IPS-NIHi7 (cell line): Measurements from ENCODE around the gene HTRA3.
"Not testable (repeated sequence)": the region's sequence is repeated elsewhere in the genome, so short reads cannot be mapped to it uniquely, and the experiment has no call there.

Source experiments
- DNase-seq: peaks from one replicate; pipeline ENCODE4 v3.0.0; 2012; ENCODE audit warnings: mixed read lengths; ENCODE audit errors: extremely low spot score

HTRA3 gene

DNA sequence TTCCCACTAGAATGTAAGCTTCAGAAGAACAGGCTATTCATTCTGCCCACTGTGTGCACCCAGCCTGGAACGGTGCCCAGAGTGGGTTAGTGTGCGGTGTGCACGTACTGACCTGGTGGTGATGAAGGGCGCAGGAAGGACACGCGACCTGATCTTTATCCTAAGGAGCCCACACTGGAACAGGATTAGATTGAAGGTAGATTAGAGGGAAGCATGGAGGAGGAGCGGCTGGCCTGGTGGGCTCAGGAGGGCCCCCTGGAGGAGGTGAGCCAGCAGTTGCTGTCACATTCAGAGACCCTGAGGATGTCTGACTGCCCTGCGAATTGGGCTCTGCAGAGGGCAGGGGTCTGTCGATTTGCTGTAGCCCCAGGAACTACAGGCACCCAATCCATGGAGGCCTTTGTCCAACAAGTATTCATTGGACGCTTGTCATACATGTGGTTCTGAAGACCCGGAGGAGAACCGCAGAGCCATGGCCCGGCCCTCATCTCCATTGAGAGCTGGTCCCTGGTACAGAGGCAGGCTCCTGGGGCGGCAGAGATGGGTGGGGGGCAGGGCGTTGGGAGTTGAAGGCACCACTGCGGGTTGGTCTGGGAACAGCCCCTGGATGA is 73.2 kb downstream of the HTRA3 start:
- DNase-seq, result peak; percentile 84

DNA sequence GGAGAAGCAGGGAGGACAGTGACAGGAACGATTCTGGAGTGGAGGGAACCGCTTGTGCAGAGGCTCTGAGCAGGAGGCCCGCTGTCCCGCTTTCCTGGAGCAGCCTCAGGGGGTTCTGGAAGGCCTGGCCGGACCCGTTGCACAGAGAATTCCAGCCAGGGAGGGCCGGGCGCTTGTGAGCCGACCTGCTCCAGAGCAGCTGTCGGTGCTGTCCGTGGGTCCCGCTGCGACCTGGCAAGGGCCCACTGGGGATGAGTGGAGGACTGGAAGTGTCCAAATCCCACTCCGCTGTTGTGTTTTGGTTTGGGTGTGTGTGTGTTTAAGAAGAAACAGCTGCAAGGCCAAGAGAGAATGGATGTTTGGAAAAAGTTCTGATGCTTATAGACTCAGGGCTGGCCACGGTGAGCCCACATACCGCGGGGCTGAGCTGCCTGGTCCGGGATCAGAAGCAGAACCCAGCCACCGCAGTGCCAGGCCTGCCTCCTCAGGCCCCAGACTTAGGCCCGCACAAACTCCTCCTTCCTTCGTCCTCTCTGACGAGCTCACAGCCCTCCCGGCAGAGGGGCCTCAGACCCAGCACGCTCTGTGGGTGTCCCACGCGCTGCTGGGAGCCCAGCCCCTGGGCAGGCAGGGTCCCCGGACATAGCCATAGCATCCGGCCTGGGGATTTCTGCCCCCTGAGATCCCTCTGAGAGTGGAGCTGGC is 73.9 kb downstream of the HTRA3 start:
- no peak for DNase-seq

DNA sequence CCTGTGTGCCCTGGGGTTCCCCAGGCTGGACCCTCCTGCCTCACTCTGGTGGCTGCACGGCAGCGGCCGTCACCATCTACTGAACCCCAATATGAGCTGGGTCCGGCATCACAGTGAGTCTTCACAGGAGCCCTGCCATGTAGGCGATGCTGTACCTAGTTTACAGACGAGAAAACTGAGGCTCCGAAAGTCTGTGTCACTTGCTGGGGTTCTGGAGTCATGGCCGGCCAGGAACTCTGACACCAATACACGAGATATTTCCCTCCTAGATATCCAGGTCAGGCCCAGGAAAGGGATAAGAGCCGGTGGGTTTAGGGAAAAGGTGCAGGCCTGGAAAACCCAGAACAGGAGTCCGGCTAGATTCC is 74.4 kb downstream of the HTRA3 start:
- no peak for DNase-seq

DNA sequence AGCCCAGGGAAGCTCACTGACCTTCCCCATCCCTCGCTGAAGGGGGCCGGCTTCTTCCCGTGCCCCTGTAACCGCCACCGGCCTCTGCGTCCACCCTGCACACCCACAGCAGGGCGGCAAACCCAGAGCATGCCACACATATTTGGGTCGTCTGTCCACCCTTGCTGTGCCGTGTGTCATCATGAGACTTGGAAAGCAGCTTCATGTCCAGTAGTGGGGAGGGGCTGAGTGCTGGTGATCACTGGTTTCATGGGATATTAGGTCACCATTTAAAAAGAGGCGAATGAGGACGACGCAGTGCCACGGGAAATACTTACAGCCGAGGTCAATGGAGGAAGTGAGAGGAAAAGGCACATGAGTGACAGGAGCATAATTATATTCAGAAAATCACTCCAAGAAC is 74.8 kb downstream of the HTRA3 start:
- DNase-seq, result no peak

DNA sequence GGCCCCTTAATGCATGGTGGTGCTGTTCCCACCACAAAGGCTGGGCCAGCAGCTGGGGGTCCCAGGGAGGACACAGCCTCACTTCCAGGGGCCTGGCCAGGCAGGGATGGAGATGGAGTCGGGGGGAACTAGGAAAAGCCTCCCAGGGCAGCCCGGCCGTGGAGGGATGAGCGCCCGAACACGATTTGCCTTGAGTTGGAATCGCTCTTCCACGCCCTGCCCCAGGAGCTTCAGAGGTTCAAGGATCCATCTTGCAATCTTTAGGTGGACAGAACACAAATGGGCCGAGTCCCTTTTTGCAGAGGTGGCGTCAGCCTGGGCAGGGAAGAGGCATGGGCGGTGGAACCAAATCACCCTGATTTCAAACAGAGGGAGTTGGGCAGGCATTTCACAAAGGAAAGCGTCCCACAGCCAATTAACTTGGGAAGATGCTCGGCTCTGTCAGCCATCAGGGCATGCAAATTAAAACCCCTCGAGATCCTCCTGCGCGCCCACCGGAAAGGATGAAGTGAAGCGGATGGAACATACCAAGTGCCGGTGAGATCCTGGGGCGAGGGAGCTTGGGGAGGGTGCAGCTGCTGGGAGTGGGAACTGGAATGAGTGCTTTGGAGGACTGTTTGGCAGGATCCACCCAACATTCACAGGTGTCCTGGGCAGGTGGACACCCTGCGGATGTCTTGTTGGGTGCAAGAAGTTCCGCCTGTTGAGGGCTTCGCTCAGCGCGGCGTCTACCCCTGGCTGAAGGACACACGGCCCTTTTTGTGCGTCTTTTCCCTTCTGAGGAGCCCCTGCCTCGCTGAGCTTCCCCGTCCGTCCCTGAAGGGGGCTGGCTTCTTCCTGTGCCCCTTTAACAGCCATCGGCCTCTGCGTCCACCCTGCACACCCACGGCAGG is 75.7 kb downstream of the HTRA3 start:
- no peak for DNase-seq

DNA sequence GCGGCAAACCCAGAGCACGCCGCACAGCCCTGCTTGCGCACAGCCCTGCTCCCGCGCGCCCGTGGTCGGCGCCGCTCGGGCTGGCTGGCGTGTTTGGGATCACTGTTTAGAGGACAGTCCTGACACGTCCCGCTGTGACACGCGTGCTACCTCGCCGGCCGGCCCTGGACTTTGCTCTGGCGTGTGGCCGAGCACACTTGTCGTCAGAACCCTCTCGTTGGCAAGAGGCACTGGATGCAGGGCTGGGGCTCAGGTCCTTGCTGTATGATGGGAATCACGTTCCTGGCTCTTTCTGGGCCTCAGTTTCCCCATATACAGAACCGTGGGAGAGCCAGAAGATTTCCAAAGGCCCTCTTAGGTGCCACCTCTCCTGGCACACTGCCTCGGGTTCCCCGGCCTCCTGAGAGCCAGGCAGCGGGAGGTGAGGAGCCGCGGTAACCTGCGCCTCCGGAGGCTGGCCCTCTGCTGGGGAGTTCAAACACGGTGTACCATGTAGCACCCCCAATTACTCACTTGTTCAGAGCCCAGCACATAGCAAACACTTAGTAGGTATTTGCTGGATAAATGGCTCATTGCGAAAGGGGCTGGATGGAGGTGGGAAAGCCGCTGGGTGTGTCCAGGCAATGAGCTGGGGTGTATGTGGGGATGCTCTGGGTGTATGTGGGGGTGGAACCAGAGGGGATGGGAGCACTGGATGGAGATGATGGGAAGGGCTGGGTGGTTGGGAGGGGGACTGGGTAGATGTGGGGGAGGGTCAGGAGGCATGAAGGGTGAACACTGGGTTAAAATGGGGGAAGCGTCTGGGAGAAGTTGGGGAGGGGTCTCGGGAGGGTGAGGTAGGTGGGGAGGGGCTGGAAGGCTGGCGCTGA is 76.6 kb downstream of the HTRA3 start:
- no peak for DNase-seq

DNA sequence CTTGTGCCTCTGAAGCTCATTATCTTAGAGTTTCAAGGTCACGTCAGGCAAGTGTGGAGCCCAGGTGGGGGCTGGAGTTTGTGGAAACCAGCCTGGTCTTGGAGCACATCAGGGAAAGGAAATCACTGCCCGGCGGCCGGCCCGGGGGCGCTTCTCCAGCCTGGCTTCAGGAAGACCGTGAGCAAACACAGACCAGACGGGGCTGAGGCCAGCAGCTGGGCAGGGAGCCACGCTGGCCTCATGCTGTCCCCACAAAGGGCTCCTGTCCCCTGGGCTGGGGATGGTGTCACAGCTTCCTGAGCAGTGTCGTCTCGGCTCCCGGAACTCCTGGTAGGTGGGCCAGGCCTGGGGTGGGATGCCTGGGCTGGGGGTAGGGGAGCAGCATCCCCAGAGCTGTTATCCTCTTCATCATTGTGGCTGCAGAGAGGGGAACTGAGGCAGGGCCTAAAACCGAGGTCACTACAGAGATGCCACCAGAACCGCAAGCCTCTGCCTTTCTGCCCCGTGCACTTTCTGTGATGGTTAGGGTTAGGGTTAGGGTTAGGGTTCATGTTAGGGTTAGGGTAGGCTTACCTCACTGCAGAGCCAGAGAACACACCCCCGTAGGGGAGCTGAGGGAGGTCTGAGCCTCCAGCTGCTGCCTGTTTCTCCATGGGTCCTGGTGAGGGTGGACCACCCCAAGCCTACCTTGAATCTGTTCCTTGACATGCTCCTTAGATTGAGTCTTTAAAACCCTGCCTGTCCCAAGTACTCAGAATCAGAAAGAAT is 77.5 kb downstream of the HTRA3 start:
- no peak for DNase-seq

DNA sequence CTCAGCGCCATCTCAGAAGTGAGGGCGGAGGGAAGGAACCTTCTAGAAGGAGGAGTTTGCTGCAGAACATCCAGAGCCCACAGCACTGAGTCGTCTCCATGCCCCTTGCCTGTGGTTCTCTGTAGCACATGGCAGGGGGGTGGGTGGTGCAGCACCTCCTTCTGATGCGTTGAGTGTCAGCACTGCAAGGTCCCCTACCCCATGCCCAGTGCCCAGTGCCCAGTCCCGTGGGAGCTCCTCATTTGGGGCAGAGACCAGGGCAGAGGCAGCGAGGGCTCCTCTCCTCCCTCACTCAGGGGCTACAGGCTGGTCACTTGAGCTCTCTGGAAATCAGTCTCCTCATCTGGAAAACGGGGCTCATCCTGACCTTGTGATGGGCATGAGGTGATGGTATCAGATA is 78.1 kb downstream of the HTRA3 start:
- no peak for DNase-seq

DNA sequence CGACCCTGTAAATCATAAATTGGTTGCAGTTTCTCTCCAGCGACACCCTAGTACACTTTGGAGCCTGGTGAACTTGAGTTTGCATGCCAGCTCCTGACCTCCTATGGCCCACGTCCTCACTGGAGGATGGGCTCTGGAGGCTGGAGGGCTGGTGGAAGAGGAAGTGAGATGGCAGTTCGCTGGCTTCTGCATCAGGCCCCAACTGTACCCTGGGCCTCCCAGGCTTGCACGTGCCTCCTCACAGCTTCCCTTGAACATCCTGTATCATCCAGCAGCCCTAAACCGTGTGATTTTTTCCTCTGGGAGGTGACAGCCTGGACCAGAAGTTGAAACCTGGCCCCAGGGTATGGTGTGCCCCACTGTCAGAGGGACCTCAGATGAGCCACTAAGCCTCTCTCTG is 78.5 kb downstream of the HTRA3 start:
- no peak for DNase-seq

DNA sequence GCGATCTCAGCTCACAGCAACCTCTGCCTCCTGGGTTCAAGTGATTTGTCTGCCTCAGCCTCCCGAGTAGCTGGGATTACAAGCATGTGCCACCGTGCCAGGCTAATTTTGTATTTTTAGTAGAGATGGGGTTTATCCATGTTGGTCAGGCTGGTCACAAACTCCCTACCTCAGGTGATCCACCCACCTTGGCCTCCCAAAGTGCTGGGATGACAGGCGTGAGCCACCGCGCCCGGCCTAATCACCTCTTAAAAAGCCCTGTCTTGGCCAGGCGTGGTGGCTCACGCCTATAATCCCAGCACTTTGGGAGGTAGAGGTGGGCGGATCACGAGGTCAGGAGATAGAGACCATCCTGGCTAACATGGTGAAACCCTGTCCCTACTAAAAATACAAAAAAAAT is 79.7 kb downstream of the HTRA3 start:
- DNase-seq, result not testable (repeated sequence)

DNA sequence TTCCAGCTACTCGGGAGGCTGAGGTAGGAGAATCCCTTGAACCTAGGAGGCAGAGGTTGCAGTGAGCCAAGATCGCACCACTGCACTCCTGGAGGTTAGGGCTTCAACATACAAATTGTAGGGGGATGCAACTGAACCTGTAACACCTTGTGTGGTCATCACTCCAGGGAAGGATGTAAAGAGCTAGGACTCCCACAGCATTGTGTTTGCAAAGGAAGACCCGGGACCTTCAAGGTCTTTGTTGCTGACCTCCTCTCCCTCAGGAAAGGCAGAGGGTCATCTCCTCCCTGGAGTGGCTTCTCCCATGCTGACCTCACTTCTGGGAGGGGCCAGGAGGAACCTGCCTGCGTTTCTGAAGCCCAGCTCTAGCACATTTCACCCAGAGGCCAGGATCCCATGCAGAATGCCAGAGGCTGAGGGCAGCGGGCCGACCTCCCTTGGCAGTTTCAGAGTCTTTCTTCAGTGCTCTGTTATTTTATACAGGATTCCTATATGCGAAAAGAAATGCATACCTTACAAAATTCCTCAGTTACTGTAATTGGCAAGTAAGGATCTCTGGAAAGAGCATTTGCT is 80.2 kb downstream of the HTRA3 start:
- DNase-seq, result no peak

DNA sequence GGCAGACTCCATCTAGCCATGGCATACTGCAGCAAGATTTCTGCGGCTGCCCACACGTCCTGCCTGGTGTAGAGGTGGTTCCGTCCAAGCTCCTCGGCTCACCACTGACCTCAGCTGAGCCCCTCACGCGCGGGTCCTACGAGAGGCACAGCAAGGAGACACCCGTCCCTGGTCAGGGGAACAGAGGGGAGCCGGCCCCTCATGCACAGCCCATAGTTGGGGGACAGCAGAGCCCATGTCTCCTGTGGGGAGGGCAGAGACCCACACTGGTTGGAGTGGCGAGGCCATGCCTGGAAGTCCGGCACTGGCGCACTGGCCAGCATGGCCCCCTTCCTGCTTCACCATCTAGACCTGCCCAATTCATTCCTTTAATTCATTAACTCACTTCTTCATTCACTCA is 80.8 kb downstream of the HTRA3 start:
- DNase-seq, result no peak

DNA sequence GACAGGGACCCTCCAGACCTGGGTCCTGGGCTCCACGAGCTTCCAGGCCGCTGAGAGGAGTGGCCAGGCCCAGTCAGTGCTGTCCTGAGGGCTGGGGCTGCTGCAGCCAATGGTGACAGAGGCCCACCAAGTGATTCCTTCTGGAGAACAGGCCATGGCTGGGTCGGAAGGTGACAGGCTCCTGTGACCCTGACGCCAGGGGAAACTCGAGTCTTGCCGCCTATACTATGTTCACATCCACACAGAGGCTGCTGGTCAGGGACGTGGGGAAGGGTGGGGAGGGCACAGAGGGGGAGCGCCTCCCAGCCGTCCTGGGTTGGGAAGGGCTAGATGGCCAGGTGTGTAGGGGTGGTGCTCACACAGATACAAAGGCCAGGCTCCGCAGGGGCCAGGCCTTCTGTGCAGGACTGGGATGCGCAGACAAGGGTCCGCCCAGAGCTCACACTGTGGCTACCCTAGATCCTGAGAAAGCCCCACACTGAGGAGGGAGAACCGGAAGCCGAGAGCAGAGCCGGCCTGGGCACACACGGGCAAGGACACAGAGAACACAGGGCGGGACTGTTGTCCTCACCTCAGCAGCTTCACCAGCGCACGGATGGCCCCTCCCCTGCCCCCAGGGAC is 81.4 kb downstream of the HTRA3 start:
- no peak for DNase-seq

DNA sequence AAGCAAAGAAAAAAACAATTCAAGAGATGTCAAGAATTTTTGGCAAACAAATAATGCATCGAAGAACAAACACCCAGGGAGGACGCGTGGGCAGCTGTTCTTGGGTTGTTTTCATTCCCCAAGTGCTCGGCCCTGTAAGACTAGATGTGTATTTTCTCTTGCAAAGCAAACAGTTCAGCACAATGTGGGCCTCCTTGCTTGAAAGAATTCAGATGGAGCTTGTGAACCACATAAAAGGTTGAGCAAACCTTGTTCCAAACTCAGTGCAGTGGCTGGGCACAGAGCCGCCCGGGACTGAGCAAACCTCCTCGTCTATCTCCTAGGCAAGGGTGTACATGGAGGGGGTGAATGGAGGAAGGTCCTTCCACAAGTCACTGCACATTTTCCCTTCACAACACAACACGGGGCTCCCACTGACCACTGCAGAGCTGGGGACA is 82.4 kb downstream of the HTRA3 start:
- no peak for DNase-seq

DNA sequence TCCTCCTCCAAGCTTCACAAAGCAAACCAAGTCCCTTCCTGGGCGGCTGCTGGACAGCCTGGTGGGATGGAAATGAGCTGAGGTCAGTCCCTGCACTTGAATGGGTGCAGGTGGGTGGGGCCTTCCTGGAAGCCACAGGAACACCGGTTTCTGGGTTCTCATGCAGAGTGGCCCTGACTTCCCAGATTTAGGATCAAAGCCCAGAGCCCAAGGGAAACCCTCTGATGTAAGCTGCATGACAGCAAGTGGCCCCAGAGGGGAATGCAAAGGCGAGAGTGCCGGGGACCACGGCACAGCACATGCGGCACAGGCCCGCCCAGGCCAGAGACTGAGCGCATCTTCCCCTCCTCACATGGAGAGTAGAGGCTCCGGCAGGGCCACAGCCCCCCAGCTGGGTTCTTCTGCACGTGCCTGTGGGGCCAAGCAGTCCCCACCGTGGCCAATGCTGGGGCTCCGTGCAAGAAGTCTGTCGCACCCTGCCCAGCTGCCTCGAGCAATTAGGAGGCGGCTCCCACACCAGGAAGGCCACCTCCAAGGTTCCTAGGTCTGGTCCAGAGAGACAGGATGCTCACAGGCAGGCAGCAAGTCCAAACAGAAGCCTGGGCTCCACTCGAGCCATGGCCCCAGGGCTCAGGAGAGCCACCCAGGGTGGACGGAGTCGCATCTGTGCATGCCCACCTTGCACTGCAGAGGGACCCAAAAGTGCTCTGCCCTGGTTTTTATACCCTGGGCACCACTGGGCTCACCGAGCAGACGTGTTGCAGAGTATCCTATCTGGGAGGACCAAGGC is 83.0 kb downstream of the HTRA3 start:
- no peak for DNase-seq

DNA sequence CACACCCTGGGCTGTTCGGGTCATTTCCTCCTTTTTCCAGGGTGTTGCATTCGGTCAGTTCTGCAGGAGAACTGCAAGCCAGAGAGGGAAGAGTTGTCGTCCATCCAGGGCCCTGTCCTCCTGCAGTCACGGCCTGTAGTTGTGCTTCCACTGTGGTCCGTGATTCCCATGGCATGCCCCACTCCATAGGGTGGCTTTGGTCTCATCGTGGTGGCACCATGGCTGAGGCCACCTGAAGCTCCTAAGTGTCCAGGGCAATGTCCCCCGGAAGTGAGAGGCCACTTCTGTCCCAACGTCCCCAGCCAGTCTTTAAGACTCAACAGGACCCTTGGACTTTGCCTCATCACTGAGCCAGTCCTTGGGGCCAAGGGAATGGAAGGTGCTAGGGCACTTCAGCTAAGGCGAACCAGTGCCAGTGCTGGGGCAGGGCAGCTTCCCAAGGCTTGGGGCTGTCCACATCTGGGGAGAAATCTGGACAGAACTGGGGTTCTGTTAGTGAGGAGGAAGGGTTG is 83.7 kb downstream of the HTRA3 start:
- DNase-seq, result no peak

DNA sequence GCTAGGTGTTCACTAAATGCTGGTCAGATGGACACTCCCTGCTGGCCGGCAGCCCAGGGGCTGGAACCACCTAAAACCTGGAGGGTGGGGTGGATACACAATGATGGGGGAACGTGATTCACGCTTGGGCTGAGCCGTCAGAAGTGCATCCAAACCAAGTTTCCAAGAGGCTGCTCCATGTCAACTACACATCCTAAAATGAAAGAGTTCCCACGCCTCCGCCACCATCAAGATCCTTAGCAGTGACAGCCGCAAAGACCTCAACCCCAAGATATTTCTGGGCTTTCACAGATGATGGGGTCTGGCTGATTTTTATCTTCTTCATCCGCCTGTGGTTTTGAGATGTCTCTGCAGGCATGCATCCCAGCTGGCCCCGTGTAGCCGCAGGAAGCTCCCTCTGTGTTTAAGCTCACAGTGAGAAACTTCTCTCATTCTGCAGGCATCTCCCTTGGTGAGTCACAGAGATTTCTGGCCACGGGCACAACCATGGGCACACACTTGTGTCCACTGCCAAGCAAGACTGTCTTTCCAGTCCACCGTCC is 84.4 kb downstream of the HTRA3 start:
- DNase-seq, result no peak

DNA sequence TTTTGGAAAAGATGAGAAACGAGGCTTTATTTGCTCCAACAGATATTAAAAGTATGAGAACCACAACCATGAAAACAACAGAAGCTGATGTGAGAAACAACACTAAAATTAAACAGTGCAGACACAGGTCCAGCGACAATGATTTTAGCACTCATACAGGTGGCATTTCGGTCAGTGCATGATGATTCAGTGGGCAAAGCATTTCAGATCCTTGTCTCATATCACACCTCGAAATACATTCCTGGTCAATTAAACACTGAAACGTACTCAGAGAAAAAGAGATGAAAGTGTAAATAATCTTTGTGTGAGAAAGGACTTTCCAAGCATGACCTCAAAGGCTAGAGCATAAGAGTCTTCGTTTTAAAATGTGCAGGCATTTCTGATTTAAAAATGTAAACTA is 85.8 kb downstream of the HTRA3 start:
- no peak for DNase-seq
